Cardiac fibroblast (primary cell): ENCODE data around the gene KCND3.

Experiments
- DNase-seq, 2 donors: peaks; one replicate each; pipeline versions ENCODE4 v3.0.0 to v3.0.0-alpha.2; 2010; ENCODE audit warnings: low read depth in 2 of 2
- H3K4me3 ChIP-seq, 2 donors: replicated peaks in 1 of 2; 1 replicate in 1 of 2; 2 replicates in 1 of 2; pipeline ENCODE4 v1.5.1; 2011; ENCODE audit warnings: low read depth in 2 of 2, low read length in 2 of 2, mild to moderate bottlenecking in 2 of 2, moderate library complexity in 1 of 2
- TF ChIP-seq, protein P1 (sequence below): IDR thresholded peaks from one replicate; pipeline ENCODE4 v1.5.1; 2011; ENCODE audit warnings: low read depth, mild to moderate bottlenecking, low read length, inconsistent platforms

Gene KCND3

DNA sequence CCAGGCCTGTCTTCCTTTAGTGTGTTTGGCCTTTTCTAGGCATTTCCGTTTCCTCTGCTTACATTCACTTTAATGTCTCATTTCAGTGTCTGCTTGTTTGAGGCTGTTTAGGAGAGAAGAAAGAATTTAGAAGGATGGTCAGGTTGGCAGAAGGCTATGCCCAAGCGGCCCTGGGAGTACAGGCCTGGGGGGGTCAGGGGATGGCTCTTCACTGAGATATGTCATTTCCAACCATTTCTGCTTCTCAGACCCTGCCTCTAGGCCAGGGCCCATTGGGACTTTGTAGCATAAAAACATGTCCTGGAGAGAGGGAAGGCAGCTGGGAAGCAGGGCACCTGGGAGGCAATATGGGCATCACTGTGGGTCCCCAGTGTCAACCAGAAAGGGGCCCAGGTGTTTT lies 147.7 kb downstream of the KCND3 start:
- no peak overlapping the region for H3K4me3 ChIP-seq
- TF ChIP-seq, protein P1, sequence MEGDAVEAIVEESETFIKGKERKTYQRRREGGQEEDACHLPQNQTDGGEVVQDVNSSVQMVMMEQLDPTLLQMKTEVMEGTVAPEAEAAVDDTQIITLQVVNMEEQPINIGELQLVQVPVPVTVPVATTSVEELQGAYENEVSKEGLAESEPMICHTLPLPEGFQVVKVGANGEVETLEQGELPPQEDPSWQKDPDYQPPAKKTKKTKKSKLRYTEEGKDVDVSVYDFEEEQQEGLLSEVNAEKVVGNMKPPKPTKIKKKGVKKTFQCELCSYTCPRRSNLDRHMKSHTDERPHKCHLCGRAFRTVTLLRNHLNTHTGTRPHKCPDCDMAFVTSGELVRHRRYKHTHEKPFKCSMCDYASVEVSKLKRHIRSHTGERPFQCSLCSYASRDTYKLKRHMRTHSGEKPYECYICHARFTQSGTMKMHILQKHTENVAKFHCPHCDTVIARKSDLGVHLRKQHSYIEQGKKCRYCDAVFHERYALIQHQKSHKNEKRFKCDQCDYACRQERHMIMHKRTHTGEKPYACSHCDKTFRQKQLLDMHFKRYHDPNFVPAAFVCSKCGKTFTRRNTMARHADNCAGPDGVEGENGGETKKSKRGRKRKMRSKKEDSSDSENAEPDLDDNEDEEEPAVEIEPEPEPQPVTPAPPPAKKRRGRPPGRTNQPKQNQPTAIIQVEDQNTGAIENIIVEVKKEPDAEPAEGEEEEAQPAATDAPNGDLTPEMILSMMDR = no peak
- no peak for DNase-seq

DNA sequence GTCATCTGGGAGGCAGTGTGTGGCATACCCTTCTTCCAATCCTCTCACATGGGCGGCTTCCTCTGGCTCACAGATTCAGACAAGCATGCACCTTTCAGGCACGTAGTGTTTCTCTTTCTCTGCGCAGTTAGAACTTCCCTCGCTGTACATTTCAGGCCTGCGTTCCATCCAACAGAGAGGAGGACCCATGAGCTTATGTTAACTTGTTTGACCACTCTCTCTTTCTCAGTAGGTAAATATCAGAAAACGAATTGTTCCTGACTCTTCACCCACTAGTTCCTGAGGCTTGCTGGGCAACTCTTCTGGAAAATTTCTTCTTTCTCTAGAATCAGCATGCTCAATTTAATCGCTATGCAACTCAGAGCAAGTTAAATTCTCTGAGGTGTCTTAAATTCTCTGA lies 148.3 kb downstream of the KCND3 start:
- DNase-seq = no peak
- TF ChIP-seq, protein P1 = no peak
- no peak overlapping the region for H3K4me3 ChIP-seq

DNA sequence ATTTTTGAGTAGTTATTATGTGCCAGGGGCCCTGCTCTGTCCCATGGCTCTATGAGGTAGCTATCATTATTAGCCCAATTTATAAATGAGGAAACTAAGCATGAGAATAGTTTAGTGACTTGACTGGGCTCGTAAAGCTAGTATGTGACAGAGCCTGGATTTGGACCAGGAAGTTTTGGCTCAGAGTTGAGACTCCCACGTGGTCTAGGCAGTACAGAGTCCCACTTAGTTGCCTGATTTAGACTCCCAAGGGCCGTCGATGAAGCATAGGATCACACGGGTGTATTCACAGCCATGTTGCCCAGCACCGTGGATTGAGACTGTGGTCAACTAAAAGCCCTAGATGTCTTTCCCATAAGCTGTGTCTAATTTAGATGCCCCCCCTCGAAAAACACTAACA lies 152.1 kb downstream of the KCND3 start:
- no peak overlapping the region for H3K4me3 ChIP-seq
- DNase-seq = no peak
- TF ChIP-seq, protein P1 = no peak

DNA sequence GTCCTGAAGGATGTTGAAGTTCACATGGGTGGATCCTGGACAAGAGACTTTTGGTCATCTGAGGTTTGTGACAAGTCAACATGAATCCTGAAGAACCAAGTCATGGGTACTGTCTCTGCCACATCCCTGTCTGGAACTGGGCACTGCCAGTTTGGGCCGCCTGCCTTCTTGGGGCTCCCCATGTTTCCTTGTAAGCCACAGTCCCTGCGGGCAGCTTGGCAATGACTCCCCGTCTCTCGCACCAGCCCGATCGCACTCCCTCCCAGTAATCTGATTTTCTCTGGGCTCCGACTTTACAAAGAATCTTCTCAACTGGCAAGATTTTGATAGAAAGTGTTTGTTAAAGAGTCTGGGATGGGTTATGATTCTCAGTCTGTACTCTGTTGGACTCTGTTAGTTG lies 153.4 kb downstream of the KCND3 start:
- TF ChIP-seq, protein P1 = no peak
- no peak for DNase-seq
- no peak overlapping the region for H3K4me3 ChIP-seq

DNA sequence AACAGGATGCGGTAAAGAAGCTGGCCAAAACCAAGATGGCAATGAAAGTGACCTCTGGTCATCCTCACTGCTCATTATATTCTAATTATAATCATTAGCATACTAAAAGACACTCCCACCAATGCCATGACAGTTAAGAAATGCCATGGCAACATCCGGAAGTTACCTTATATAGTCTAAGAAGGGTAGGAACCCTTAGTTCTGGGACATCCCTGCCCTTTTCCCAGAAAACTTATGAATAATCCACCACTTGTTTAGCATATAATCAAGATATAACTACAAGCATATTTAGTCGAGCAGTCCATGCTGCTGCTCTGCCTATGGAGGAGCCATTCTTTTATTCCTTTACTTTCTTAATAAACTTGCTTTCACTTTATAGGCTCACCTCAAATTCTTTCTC lies 154.0 kb downstream of the KCND3 start:
- H3K4me3 ChIP-seq = no peak overlapping the region
- DNase-seq = no peak
- TF ChIP-seq, protein P1 = no peak

DNA sequence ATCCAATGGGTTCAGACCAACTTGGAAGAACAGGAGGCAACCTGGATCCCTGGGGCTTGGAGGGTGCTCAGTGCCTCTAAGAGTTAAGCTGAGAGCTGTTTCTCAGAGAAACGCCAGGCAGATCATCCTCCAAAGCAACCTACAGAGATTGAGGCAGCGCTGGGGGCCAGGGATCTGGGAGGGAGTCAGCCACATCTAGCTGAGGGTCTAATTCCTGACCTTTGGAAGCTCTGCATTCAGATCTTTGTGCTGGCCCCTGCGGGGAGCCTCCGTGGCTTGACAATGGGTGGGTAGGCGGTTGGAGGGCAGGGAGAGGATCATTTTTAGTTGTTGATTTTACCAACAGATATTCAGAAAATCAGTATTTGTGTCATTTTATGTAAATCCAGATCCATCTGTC lies 154.5 kb downstream of the KCND3 start:
- TF ChIP-seq, protein P1 = no peak
- no peak for DNase-seq
- H3K4me3 ChIP-seq = no peak overlapping the region

DNA sequence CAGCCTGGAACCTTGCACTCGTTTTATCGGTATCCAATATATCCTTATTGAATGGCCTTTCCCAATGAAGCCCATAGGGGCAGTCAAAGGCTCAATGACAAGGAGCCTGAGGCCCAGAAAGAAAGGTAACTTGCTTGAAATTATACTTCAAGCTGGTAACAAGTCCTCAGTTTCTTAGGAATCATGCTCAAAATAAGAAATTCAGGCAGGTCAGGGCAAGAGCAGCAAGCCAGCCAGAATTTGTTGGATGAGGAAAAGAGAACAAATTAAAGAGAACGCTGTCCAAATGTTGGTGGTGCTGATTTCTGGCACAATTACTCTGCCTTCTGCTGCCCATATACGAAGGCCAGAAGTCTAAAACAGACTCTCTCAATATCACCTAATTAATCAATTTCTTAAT lies 156.1 kb downstream of the KCND3 start:
- TF ChIP-seq, protein P1 = no peak
- no peak overlapping the region for H3K4me3 ChIP-seq
- peak; percentile 6 to 10 for DNase-seq
